ENCODE data around the gene CHERP. TPM values are rescaled to one million over a fixed set of nuclear protein-coding genes. Genes with fewer than 3 reads are reported as not detected.
A peak's percentile ranks its signal among the peaks of the same experiment; 100 is the strongest.

CHERP gene, protein sequence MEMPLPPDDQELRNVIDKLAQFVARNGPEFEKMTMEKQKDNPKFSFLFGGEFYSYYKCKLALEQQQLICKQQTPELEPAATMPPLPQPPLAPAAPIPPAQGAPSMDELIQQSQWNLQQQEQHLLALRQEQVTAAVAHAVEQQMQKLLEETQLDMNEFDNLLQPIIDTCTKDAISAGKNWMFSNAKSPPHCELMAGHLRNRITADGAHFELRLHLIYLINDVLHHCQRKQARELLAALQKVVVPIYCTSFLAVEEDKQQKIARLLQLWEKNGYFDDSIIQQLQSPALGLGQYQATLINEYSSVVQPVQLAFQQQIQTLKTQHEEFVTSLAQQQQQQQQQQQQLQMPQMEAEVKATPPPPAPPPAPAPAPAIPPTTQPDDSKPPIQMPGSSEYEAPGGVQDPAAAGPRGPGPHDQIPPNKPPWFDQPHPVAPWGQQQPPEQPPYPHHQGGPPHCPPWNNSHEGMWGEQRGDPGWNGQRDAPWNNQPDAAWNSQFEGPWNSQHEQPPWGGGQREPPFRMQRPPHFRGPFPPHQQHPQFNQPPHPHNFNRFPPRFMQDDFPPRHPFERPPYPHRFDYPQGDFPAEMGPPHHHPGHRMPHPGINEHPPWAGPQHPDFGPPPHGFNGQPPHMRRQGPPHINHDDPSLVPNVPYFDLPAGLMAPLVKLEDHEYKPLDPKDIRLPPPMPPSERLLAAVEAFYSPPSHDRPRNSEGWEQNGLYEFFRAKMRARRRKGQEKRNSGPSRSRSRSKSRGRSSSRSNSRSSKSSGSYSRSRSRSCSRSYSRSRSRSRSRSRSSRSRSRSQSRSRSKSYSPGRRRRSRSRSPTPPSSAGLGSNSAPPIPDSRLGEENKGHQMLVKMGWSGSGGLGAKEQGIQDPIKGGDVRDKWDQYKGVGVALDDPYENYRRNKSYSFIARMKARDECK
- total RNA-seq: 10 to 100 TPM; 56.5 to 74.9 TPM

DNA sequence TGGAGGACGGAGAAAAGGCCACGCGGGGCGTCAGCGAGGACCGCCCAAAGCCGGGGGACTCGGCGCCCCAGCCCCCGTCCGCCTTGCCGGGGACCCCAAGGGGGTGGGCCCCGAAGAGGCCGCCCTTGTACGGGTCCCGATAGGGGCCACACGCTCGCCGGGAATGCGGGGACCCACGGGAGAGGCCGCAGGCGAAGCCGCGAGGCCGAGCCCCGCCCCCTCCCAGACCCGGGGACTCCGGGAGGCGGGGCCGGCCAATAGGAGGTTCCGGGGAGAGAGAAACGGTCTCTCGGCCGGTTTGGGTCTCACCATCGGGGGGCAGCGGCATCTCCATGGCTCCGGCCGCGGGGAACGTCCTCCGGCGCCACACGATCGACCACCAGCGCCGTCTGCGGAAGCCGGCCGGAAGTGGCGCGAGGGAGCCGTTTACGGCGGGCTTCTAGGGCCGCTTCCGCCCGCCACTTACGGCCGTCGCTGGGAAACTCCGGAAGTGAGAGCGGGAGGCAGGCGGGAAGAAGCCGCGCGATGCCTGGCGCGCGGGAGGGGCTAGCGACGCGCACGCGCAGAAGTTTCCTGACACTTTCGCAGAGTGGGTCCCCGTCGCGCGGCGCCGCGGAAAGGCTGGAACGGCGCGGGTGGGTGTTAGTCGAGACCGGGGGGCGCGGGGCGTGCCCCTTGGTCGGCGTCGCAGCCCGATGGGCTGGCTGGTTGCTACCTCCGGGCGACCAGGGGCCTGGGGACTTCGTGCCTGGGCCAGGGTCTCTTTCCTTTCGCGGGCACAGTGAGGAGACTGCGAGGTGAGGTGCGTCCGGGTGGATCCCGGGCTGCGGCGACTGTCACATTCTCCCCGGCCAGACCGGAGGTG, at the start of gene CHERP:
Gene CHERP (minus strand): TSS at position 393 of the 865 bp plus-strand sequence. CDS start 59 bp downstream, at position 334.
- peak within 1 kb of the TSS; percentile 98 for H3K4me3 Mint-ChIP-seq

GRCh38 chr19:16590876-16591802, 48.9 kb upstream of the CHERP start:
- no peak overlapping the region for H3K4me3 Mint-ChIP-seq
- ATAC-seq (replicated peaks): no peak

More for the DNA sequence above, at the start of gene CHERP:
- Mint-ChIP-seq H3K27ac (peak within 1 kb of the TSS; percentile 97), H3K9me3 (no peaks in the 10 kb centered on the region), H3K4me1 (peaks cover 32% of the 10 kb centered on the region), H3K36me3 (ENCODE audit: low read depth) (peaks cover 61% of the 10 kb centered on the region), H3K27me3 (no peaks in the 10 kb centered on the region)
- ATAC-seq (replicated peaks): peak; percentile 82

GRCh38 chr19:16589917-16590316, 47.7 kb upstream of the CHERP start:
- H3K27me3 Mint-ChIP-seq: no peaks in the 10 kb centered on the region
- H3K4me1 Mint-ChIP-seq: peaks cover 47% of the 10 kb centered on the region
- peak overlapping the region; percentile 89 for H3K4me3 Mint-ChIP-seq
- ATAC-seq (replicated peaks): no peak
- H3K9me3 Mint-ChIP-seq: no peaks in the 10 kb centered on the region
- peaks cover 12% of the 10 kb centered on the region for H3K36me3 Mint-ChIP-seq (ENCODE audit: low read depth)
- H3K27ac Mint-ChIP-seq: peak overlapping the region; percentile 91

More at GRCh38 chr19:16590876-16591802, 48.9 kb upstream of the CHERP start:
- H3K9me3 Mint-ChIP-seq: no peaks in the 10 kb centered on the region
- H3K27me3 Mint-ChIP-seq: no peaks in the 10 kb centered on the region
- H3K4me1 Mint-ChIP-seq: peaks cover 51% of the 10 kb centered on the region
- peak overlapping the region; percentile 91 for H3K27ac Mint-ChIP-seq
- H3K36me3 Mint-ChIP-seq (ENCODE audit: low read depth): no peaks in the 10 kb centered on the region

DNA sequence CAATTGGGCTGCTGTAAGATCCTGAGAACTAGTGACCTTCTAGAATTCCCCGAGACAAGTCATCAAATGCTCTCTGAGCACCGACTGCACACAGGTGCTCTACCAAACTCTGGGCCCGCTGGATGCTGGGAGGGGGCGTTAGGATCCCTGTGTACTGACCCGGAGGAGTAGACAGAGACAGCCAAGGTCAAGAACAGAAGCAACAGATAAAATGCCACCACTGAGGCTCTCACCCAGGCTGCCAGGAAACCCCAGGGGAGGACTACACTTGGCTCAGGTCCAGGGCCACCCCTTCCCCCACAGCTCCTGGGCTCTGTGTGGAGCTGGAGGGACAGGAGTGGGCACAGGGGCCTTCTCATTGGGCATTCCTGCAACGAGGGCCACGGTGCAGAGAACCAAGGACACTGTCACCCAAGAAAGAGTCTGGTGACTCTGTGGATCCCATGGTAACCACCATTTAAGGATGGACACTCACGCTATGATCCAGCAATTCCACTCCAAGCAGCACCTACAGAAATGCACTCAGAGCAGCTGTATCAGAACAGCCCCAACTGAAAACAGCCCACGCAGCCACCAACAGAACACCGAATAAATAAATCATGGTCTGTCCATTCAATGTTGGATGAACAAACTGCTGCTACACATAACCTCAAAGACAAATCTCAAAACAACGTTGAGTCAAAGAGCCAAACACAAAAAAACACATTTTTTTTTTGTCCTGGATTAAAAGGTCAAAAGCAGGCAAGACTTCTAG, 46.8 kb upstream of the CHERP start:
- Mint-ChIP-seq H3K4me1 (peaks cover 39% of the 10 kb centered on the region), H3K27ac (peak overlapping the region; percentile 91), H3K36me3 (ENCODE audit: low read depth) (peaks cover 19% of the 10 kb centered on the region), H3K4me3 (peak overlapping the region; percentile 89), H3K27me3 (no peaks in the 10 kb centered on the region), H3K9me3 (no peaks in the 10 kb centered on the region)
- ATAC-seq (replicated peaks): peak; percentile 22

DNA sequence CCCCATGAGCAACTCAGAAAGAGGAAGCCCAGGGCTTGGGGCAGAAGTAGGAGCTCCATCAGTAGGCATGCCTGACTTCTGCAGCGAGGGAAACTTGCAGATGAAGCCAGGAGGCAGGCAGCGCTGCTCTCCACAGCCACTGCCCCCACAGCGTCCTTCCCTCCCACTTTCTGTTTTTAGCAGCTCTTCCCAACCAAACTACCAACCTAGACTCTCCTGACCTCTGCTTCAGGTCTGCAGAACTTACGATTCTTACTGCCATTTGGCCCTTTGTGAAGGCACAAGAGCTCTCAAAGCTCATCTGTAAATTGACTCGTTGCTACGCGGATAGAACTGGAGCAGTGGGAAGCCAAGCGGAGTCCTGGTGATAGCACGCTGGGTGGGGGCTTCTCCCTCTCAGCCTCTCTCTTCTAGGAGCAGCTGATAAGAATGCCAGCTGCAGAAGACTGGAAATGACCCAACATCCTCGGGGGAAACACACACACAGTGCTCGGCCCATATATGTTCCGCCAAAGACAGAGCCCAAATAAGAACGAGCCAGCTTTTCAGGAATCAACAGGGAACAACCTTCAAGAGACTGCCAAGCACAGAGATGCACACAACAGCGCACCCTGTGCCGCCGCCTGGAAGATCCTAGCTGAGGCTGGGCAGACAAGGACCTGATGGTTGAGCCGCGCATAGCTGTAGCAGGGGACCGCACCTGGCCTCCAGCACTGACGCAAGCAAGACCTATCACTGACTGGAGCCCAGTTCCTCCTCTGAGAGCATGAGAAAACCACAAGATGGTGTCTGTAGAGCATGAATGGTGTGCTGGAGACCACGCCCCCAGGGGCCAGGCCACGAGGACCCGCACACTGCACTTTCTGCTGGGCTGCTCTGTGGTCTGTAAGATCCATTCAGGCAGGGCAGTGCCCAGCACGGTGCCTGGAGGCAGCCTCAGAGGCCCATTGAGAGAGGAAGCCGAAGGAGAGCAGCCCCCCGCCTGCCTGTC, 45.9 kb upstream of the CHERP start:
- H3K27ac Mint-ChIP-seq: peak overlapping the region; percentile 91
- peaks cover 19% of the 10 kb centered on the region for H3K36me3 Mint-ChIP-seq (ENCODE audit: low read depth)
- H3K4me3 Mint-ChIP-seq: peak overlapping the region; percentile 89
- H3K9me3 Mint-ChIP-seq: no peaks in the 10 kb centered on the region
- no peaks in the 10 kb centered on the region for H3K27me3 Mint-ChIP-seq
- H3K4me1 Mint-ChIP-seq: peaks cover 30% of the 10 kb centered on the region
- ATAC-seq (replicated peaks): peak; percentile 63

DNA sequence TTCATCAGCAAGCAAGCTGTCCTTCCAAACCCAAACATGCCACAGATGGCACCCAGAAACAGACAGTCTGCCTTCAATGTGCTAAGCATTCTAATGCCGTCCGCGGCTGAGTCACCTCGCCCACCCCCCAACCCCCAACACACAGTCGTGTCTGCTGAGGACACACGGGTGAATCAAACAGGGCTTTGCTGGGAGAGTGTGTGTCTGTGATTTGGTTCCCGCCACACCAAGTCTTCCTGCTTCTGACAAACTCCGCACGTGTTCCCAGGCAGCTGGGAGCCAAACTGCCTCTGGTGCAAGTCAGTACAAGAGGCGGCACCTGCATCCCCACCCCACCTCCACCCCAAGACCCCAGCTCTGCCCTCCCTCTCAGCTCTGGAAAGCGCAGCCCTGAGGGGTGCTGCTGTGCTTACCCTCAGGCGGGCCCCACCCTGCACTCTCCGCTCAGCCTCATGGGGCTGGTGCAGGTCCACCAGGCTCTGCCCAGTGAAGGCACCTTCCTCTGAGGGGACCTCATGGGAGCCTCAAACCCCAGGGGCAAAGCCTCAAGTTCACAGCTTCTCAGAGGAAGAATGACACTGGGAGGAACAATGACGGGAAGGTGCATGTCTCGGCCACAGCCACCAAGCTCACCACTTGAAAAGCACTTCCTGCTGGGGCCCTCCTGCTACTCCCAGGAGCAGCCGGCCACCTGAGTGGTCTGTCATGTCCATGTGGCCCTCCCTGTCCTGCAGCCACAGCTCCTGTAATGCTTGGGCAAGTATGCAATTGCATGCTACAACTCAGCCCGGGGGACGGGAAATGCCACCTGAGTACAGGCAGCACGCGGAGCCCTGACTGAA, 45.0 kb upstream of the CHERP start:
- H3K27ac Mint-ChIP-seq: peak overlapping the region; percentile 91
- ATAC-seq (replicated peaks): no peak
- peaks cover 19% of the 10 kb centered on the region for H3K36me3 Mint-ChIP-seq (ENCODE audit: low read depth)
- H3K4me3 Mint-ChIP-seq: peak overlapping the region; percentile 89
- H3K27me3 Mint-ChIP-seq: no peaks in the 10 kb centered on the region
- H3K9me3 Mint-ChIP-seq: no peaks in the 10 kb centered on the region
- H3K4me1 Mint-ChIP-seq: peaks cover 26% of the 10 kb centered on the region

- Mint-ChIP-seq H3K27me3 (no peaks in the 10 kb centered on the region), H3K27ac (peak overlapping the region; percentile 91)
These were observed 44.2 kb upstream of the CHERP start for GRCh38 chr19:16586477-16586871.

GRCh38 chr19:16585808-16586476, 43.7 kb upstream of the CHERP start:
- no peaks in the 10 kb centered on the region for H3K9me3 Mint-ChIP-seq
- H3K27me3 Mint-ChIP-seq: no peaks in the 10 kb centered on the region
- H3K27ac Mint-ChIP-seq: peak overlapping the region; percentile 91
- H3K4me3 Mint-ChIP-seq: peak overlapping the region; percentile 89
- H3K36me3 Mint-ChIP-seq (ENCODE audit: low read depth): peaks cover 22% of the 10 kb centered on the region
- ATAC-seq (replicated peaks): peak; percentile 53
- peaks cover 26% of the 10 kb centered on the region for H3K4me1 Mint-ChIP-seq

More at GRCh38 chr19:16586477-16586871, 44.2 kb upstream of the CHERP start:
- no peak for ATAC-seq (replicated peaks)
- no peaks in the 10 kb centered on the region for H3K9me3 Mint-ChIP-seq
- H3K4me1 Mint-ChIP-seq: peaks cover 26% of the 10 kb centered on the region
- peaks cover 19% of the 10 kb centered on the region for H3K36me3 Mint-ChIP-seq (ENCODE audit: low read depth)
- peak overlapping the region; percentile 89 for H3K4me3 Mint-ChIP-seq

- Mint-ChIP-seq H3K27me3 (no peaks in the 10 kb centered on the region), H3K4me3 (peak overlapping the region; percentile 89), H3K4me1 (peaks cover 26% of the 10 kb centered on the region), H3K27ac (peak overlapping the region; percentile 91), H3K9me3 (no peaks in the 10 kb centered on the region), H3K36me3 (ENCODE audit: low read depth) (peaks cover 25% of the 10 kb centered on the region)
- ATAC-seq (replicated peaks): peak; percentile 3
These were observed 43.0 kb upstream of the CHERP start for GRCh38 chr19:16585094-16585801.

Data from activated T-helper 17 cell treated with anti-CD3 and anti-CD28 coated beads, Interleukin-2, amount 50 U/mL, for 72 hours (primary cell).